Coronary artery (tissue), 2 donors: ENCODE measurements around the gene LGALS9.

Source experiments
- DNase-seq: peaks from one replicate; pipeline ENCODE4 v3.0.0-alpha.2; 2017; ENCODE audit warnings: low spot score
- H3K27ac ChIP-seq, 2 donors: fragments of 200-600 bp; sonication (generic); one replicate each; pipeline ENCODE4 v1.5.1; 2016 to 2019
- H3K4me3 ChIP-seq: fragments of 200-600 bp; sonication (generic); 2 replicates; pipeline ENCODE4 v1.5.1; 2016; ENCODE audit warnings: mild to moderate bottlenecking, moderate library complexity
- CTCF ChIP-seq: fragments of 200-600 bp; sonication (generic); IDR thresholded peaks from one replicate; pipeline ENCODE4 v1.5.1; 2019; ENCODE audit warnings: antibody characterized with exemption

The LGALS9 gene

GRCh38 chr17:27597783-27598320 lies 33.1 kb upstream of the LGALS9 start:
- no peak for DNase-seq
- TF ChIP-seq CTCF = no peak
- Histone ChIP-seq H3K4me3 (no peak overlapping the region), H3K27ac (no peak overlapping the region)

GRCh38 chr17:27598337-27599050 lies 32.5 kb upstream of the LGALS9 start:
- no peak for TF ChIP-seq CTCF
- Histone ChIP-seq H3K27ac (no peak overlapping the region), H3K4me3 (no peak overlapping the region)
- no peak for DNase-seq

- no peak overlapping the region for H3K4me3 ChIP-seq
- no peak for TF ChIP-seq CTCF
- no peak overlapping the region for H3K27ac ChIP-seq
- DNase-seq = no peak
Observed at GRCh38 chr17:27600471-27600870, 30.5 kb upstream of the LGALS9 start.

GRCh38 chr17:27601069-27601974 lies 29.7 kb upstream of the LGALS9 start:
- TF ChIP-seq CTCF = peak; percentile 92
- DNase-seq = no peak
- no peak overlapping the region for H3K4me3 ChIP-seq
- no peak overlapping the region for H3K27ac ChIP-seq

- TF ChIP-seq CTCF = no peak
- DNase-seq = no peak
- no peak overlapping the region for H3K4me3 ChIP-seq
- H3K27ac ChIP-seq = no peak overlapping the region
Observed at GRCh38 chr17:27601975-27602302, 29.0 kb upstream of the LGALS9 start.

- TF ChIP-seq CTCF = peak; percentile 93
- Histone ChIP-seq H3K27ac (no peak overlapping the region), H3K4me3 (no peak overlapping the region)
- DNase-seq = no peak
Observed at GRCh38 chr17:27602721-27603420, 28.1 kb upstream of the LGALS9 start.
